ENCODE measurements around the gene C2orf76.

C2orf76 gene

GRCh38 chr2:119337749-119338148 is 28.9 kb downstream of the C2orf76 start:
- no peak for DNase-seq

GRCh38 chr2:119333833-119334232 is 32.8 kb downstream of the C2orf76 start:
- no peak for DNase-seq

- peak in 1 of 4 experiments; percentile 16 for DNase-seq
Measured at GRCh38 chr2:119333360-119333759, 33.3 kb downstream of the C2orf76 start.

- no peak for DNase-seq
Measured at GRCh38 chr2:119332953-119333352, 33.7 kb downstream of the C2orf76 start.

GRCh38 chr2:119327431-119327830 is 39.2 kb downstream of the C2orf76 start:
- DNase-seq = peak in 2 of 4 experiments; percentile 11 to 20

GRCh38 chr2:119326938-119327337 is 39.7 kb downstream of the C2orf76 start:
- DNase-seq = peak; percentile 47 to 87 (median 69)

- no peak for DNase-seq
Measured at GRCh38 chr2:119324685-119325270, 41.9 kb downstream of the C2orf76 start.

- DNase-seq = no peak
Measured at GRCh38 chr2:119323459-119323858, 43.2 kb downstream of the C2orf76 start.

- no peak for DNase-seq
Measured at GRCh38 chr2:119319593-119319992, 47.0 kb downstream of the C2orf76 start.

GRCh38 chr2:119317554-119317953 is 49.1 kb downstream of the C2orf76 start:
- no peak for DNase-seq

GRCh38 chr2:119316066-119316465 is 50.6 kb downstream of the C2orf76 start:
- DNase-seq = peak in 1 of 4 experiments; percentile 13

- DNase-seq = no peak
Measured at GRCh38 chr2:119315241-119315925, 51.3 kb downstream of the C2orf76 start.

- DNase-seq = no peak
Measured at GRCh38 chr2:119311831-119312230, 54.8 kb downstream of the C2orf76 start.

GRCh38 chr2:119311371-119311770 is 55.3 kb downstream of the C2orf76 start:
- no peak for DNase-seq

- no peak for DNase-seq
Measured at GRCh38 chr2:119308793-119309330, 57.8 kb downstream of the C2orf76 start.

GRCh38 chr2:119307419-119308140 is 59.1 kb downstream of the C2orf76 start:
- no peak for DNase-seq

- no peak for DNase-seq
Measured at GRCh38 chr2:119306196-119306590, 60.4 kb downstream of the C2orf76 start.

- no peak for DNase-seq
Measured at GRCh38 chr2:119305497-119306195, 61.0 kb downstream of the C2orf76 start.

GRCh38 chr2:119304847-119305246 is 61.8 kb downstream of the C2orf76 start:
- DNase-seq = no peak

GRCh38 chr2:119301413-119301812 is 65.2 kb downstream of the C2orf76 start:
- no peak for DNase-seq

GRCh38 chr2:119295688-119296375 is 70.8 kb downstream of the C2orf76 start:
- no peak for DNase-seq

- DNase-seq = no peak
Measured at GRCh38 chr2:119294671-119295070, 72.0 kb downstream of the C2orf76 start.

All from suppressor macrophage (primary cell).